ENCODE results near the gene ERICH2.
"Not testable (repeated sequence)": the region's sequence is repeated elsewhere in the genome, so short reads cannot be mapped to it uniquely, and the experiment has no call there.

The ERICH2 gene

GRCh38 chr2:170733798-170734600, 36.2 kb upstream of the ERICH2 start:
- Histone ChIP-seq H2AFZ (ENCODE audit: low read depth) (no peak overlapping the region), H3K4me1 (ENCODE audit: low read depth, poor library complexity, severe bottlenecking) (no peaks in the 10 kb centered on the region), H3K27ac (no peak overlapping the region), H3K4me3 (IDR thresholded peaks at IDR 0.05; ENCODE audit: insufficient read depth, low read depth, low read length) (no peak overlapping the region), H3K27me3 (ENCODE audit: insufficient read depth, low read depth) (no peaks in the 10 kb centered on the region), H3K9ac (no peak overlapping the region), H3K36me3 (ENCODE audit: insufficient read depth) (no peaks in the 10 kb centered on the region), H4K20me1 (ENCODE audit: insufficient read depth) (no peaks in the 10 kb centered on the region), H3K79me2 (ENCODE audit: insufficient read depth, low read depth) (no peaks in the 10 kb centered on the region), H3K4me2 (no peak overlapping the region)
- no peak for TF ChIP-seq CTCF (conservative IDR thresholded peaks at IDR 0.05; ENCODE audit: low read depth, low read length)

GRCh38 chr2:170734601-170735000, 35.6 kb upstream of the ERICH2 start:
- H3K27ac ChIP-seq; H3K9ac ChIP-seq; H3K27me3 ChIP-seq (ENCODE audit: insufficient read depth, low read depth); H4K20me1 ChIP-seq (ENCODE audit: insufficient read depth); H3K4me1 ChIP-seq (ENCODE audit: low read depth, poor library complexity, severe bottlenecking); H3K36me3 ChIP-seq (ENCODE audit: insufficient read depth); H2AFZ ChIP-seq (ENCODE audit: low read depth); H3K79me2 ChIP-seq (ENCODE audit: insufficient read depth, low read depth); H3K4me2 ChIP-seq; H3K4me3 ChIP-seq (IDR thresholded peaks at IDR 0.05; ENCODE audit: insufficient read depth, low read depth, low read length): not testable (repeated sequence)

- Histone ChIP-seq H3K4me1 (ENCODE audit: low read depth, poor library complexity, severe bottlenecking) (no peaks in the 10 kb centered on the region), H3K9ac (no peak overlapping the region), H3K27ac (no peak overlapping the region), H2AFZ (ENCODE audit: low read depth) (no peak overlapping the region), H3K36me3 (ENCODE audit: insufficient read depth) (no peaks in the 10 kb centered on the region), H3K79me2 (ENCODE audit: insufficient read depth, low read depth) (no peaks in the 10 kb centered on the region), H3K4me3 (IDR thresholded peaks at IDR 0.05; ENCODE audit: insufficient read depth, low read depth, low read length) (no peak overlapping the region), H4K20me1 (ENCODE audit: insufficient read depth) (no peaks in the 10 kb centered on the region), H3K4me2 (no peak overlapping the region), H3K27me3 (ENCODE audit: insufficient read depth, low read depth) (no peaks in the 10 kb centered on the region)
- TF ChIP-seq CTCF (conservative IDR thresholded peaks at IDR 0.05; ENCODE audit: low read depth, low read length): no peak
Observed at GRCh38 chr2:170736628-170737027, 33.5 kb upstream of the ERICH2 start.

GRCh38 chr2:170737406-170737805, 32.8 kb upstream of the ERICH2 start:
- no peak overlapping the region for H3K4me3 ChIP-seq (IDR thresholded peaks at IDR 0.05; ENCODE audit: insufficient read depth, low read depth, low read length)
- no peak overlapping the region for H2AFZ ChIP-seq (ENCODE audit: low read depth)
- H3K9ac ChIP-seq: no peak overlapping the region
- no peak overlapping the region for H3K4me2 ChIP-seq
- H3K4me1 ChIP-seq (ENCODE audit: low read depth, poor library complexity, severe bottlenecking): no peaks in the 10 kb centered on the region
- H3K36me3 ChIP-seq (ENCODE audit: insufficient read depth): no peaks in the 10 kb centered on the region
- no peaks in the 10 kb centered on the region for H4K20me1 ChIP-seq (ENCODE audit: insufficient read depth)
- no peaks in the 10 kb centered on the region for H3K27me3 ChIP-seq (ENCODE audit: insufficient read depth, low read depth)
- H3K27ac ChIP-seq: no peak overlapping the region
- H3K79me2 ChIP-seq (ENCODE audit: insufficient read depth, low read depth): no peaks in the 10 kb centered on the region
- no peak for TF ChIP-seq CTCF (conservative IDR thresholded peaks at IDR 0.05; ENCODE audit: low read depth, low read length)

GRCh38 chr2:170737821-170738220, 32.4 kb upstream of the ERICH2 start:
- no peak overlapping the region for H3K4me3 ChIP-seq (IDR thresholded peaks at IDR 0.05; ENCODE audit: insufficient read depth, low read depth, low read length)
- no peaks in the 10 kb centered on the region for H3K79me2 ChIP-seq (ENCODE audit: insufficient read depth, low read depth)
- H3K36me3 ChIP-seq (ENCODE audit: insufficient read depth): no peaks in the 10 kb centered on the region
- no peaks in the 10 kb centered on the region for H3K27me3 ChIP-seq (ENCODE audit: insufficient read depth, low read depth)
- no peak overlapping the region for H3K27ac ChIP-seq
- H3K4me1 ChIP-seq (ENCODE audit: low read depth, poor library complexity, severe bottlenecking): no peaks in the 10 kb centered on the region
- H3K4me2 ChIP-seq: no peak overlapping the region
- H4K20me1 ChIP-seq (ENCODE audit: insufficient read depth): no peaks in the 10 kb centered on the region
- H2AFZ ChIP-seq (ENCODE audit: low read depth): no peak overlapping the region
- no peak for TF ChIP-seq CTCF (conservative IDR thresholded peaks at IDR 0.05; ENCODE audit: low read depth, low read length)
- H3K9ac ChIP-seq: no peak overlapping the region
